K562 (cell line): ENCODE results near the gene KIAA1958. TPM values are rescaled to one million over a fixed set of nuclear protein-coding genes. Genes with fewer than 3 reads are reported as not detected.

ENCODE experiments used
- ATAC-seq: fragments of 200-7000 bp; cut with Tn5 transposase; 3 replicates; pipeline ENCODE4 v1.9.1; 2020; ENCODE audit warnings: moderate library complexity
- BruUV-seq: library from RNA; stranded (reverse); fragments of 400-500 nt; replicated peaks from 2 replicates; lab custom pipeline; 2021; lab: Mats Ljungman, UMichigan
- CTCF ChIA-PET: fragments of 300-600 bp; formaldehyde crosslinking; extraction: SDS; loops from one replicate; lab custom pipeline; 2021; ENCODE audit warnings: low intra/inter-chr PET ratio; lab: Yijun Ruan, JAX
- POLR2A ChIA-PET: fragments of 300-600, 350-650 bp; sonication (Branson Sonifier 250); formaldehyde crosslinking; extraction: SDS; loops from one replicate; lab custom pipeline; 2021; ENCODE audit warnings: antibody characterized with exemption, inconsistent platforms; lab: Yijun Ruan, JAX
- DNase-seq, 4 experiments: peaks; one replicate each; pipeline versions ENCODE4 v3.0.0 to v3.0.0-alpha.2; 2011 to 2018; ENCODE audit warnings: low spot score in 3 of 4, mixed read lengths in 3 of 4; ENCODE audit errors: extremely low read depth in 1 of 4
- FAIRE-seq: peaks from 2 replicates; lab custom pipeline; 2011; peaks lifted over from hg19 to GRCh38; lab: Jason Lieb, UNC
- H2AFZ ChIP-seq: 2 replicates; pipeline ENCODE4 v1.6.0; 2011; ENCODE audit warnings: low read depth, low read length, control low read depth, inconsistent platforms
- H3K27ac ChIP-seq: fragments of 200-600 bp; 3 replicates; pipeline ENCODE4 v1.8.0; 2011; ENCODE audit warnings: low read depth, mild to moderate bottlenecking, control low read depth, inconsistent platforms, low read length, moderate library complexity, mixed read lengths; ENCODE audit errors: extremely low read depth
- H3K27me3 ChIP-seq, 2 experiments: fragments of 300-600 bp in 1 of 2; 2 replicates in 1 of 2; 3 replicates in 1 of 2; pipeline versions ENCODE4 v1.6.0 to v1.8.0; 2011; ENCODE audit warnings: inconsistent platforms in 2 of 2, low read length in 2 of 2, mild to moderate bottlenecking in 1 of 2, mixed read lengths in 1 of 2, moderate library complexity in 1 of 2; ENCODE audit not compliant: control insufficient read depth in 2 of 2, insufficient read depth in 2 of 2
- H3K36me3 ChIP-seq: fragments of 300-600 bp; 3 replicates; pipeline ENCODE4 v1.8.0; 2011; ENCODE audit warnings: mild to moderate bottlenecking, low read length, inconsistent platforms; ENCODE audit not compliant: control insufficient read depth, insufficient read depth
- H3K4me1 ChIP-seq, 2 experiments: fragments of 200-600 bp in 1 of 2; replicated peaks in 1 of 2; 2 replicates in 1 of 2; 3 replicates in 1 of 2; pipeline versions ENCODE4 v1.5.1 to v1.8.0; 2011; ENCODE audit warnings: inconsistent platforms in 2 of 2, low read length in 2 of 2, mild to moderate bottlenecking in 1 of 2, mixed read lengths in 1 of 2, moderate library complexity in 1 of 2; ENCODE audit not compliant: control insufficient read depth in 2 of 2, insufficient read depth in 2 of 2
- H3K4me2 ChIP-seq: 2 replicates; pipeline ENCODE4 v1.6.1; 2011; ENCODE audit warnings: low read length, control low read depth, inconsistent platforms, mixed read lengths; ENCODE audit not compliant: insufficient read depth
- H3K4me3 ChIP-seq: fragments of 200-600 bp; sonication (generic), shearing (Covaris generic); 2 replicates; pipeline ENCODE4 v1.5.1; 2016; ENCODE audit warnings: control low read depth, inconsistent platforms
- H3K79me2 ChIP-seq: fragments of 200-600 bp; 3 replicates; pipeline ENCODE4 v1.8.0; 2011; ENCODE audit warnings: low read length, inconsistent platforms; ENCODE audit not compliant: control insufficient read depth, insufficient read depth
- H3K9ac ChIP-seq, 2 experiments: 2 replicates each; pipeline versions ENCODE4 v1.6.0 to v1.6.1; 2011; ENCODE audit warnings: low read depth in 2 of 2, low read length in 2 of 2, control low read depth in 1 of 2, inconsistent platforms in 1 of 2, mild to moderate bottlenecking in 1 of 2, mixed read lengths in 1 of 2; ENCODE audit not compliant: insufficient read depth in 1 of 2
- H3K9me1 ChIP-seq: one replicate; pipeline ENCODE4 v1.6.0; 2011; ENCODE audit warnings: inconsistent platforms, mild to moderate bottlenecking, low read length, moderate library complexity; ENCODE audit not compliant: control insufficient read depth, insufficient read depth
- H3K9me3 ChIP-seq: replicated peaks from 2 replicates; pipeline ENCODE4 v1.5.1; 2011; ENCODE audit warnings: low read depth, low read length, inconsistent platforms; ENCODE audit not compliant: control insufficient read depth, insufficient read depth
- H4K20me1 ChIP-seq: replicated peaks from 2 replicates; pipeline ENCODE4 v1.6.1; 2011; ENCODE audit warnings: low read length, inconsistent platforms, mixed read lengths; ENCODE audit not compliant: control insufficient read depth, insufficient read depth
- ARID4B ChIP-seq: sonication (generic); formaldehyde crosslinking; IDR thresholded peaks from 2 replicates; pipeline ENCODE4 v1.8.0; 2022; ENCODE audit warnings: mild to moderate bottlenecking, missing genetic modification reagents
- CBFA2T2 ChIP-seq: fragments of 450-650 bp; conservative IDR thresholded peaks from 2 replicates; pipeline ENCODE4 v1.6.1; 2017; ENCODE audit warnings: mild to moderate bottlenecking
- E2F5 ChIP-seq: sonication (generic); formaldehyde crosslinking; IDR thresholded peaks from 2 replicates; pipeline ENCODE4 v1.8.0; 2022; ENCODE audit warnings: mild to moderate bottlenecking, missing genetic modification reagents
- GABPB1 ChIP-seq: sonication (generic); formaldehyde crosslinking; IDR thresholded peaks from 2 replicates; pipeline ENCODE4 v1.8.0; 2022; ENCODE audit warnings: mild to moderate bottlenecking, missing genetic modification reagents
- POLR2AphosphoS5 ChIP-seq: IDR thresholded peaks from 2 replicates; pipeline ENCODE4 v1.6.1; 2011; ENCODE audit warnings: mild to moderate bottlenecking, low read depth, low read length, moderate library complexity; ENCODE audit not compliant: control insufficient read depth, insufficient read depth
- WGBS: fragments of 100-300 bp; shearing (Covaris generic); methylation state at CpG from one replicate; pipeline ENCODE4 v1.1.6; 2016; ENCODE audit warnings: low coverage, mixed read lengths; ENCODE audit not compliant: insufficient coverage; ENCODE audit errors: missing lambda C conversion rate; 5-methylcytosine and 5-hydroxymethylcytosine counted together
- in situ Hi-C: fragments of 300-500 bp; cut with MboI; formaldehyde crosslinking; loops from 4 replicates; pipeline ENCODE4 v1.15.0; 2018; ENCODE audit warnings: inconsistent platforms, mixed read lengths
- intact Hi-C: fragments of 100-400 bp; cut with micrococcal nuclease; formaldehyde crosslinking; loops from 2 replicates; pipeline ENCODE4 v1.14.2; 2022
- polyA plus RNA-seq, 8 experiments: library from polyadenylated mRNA; depleted of rRNA in 4 of 8; stranded (reverse) in 5 of 8; unstranded in 3 of 8; fragments of >200 nt; fragmentation: Nextera tagmentation in 2 of 8; fragmentation: Illumina TruSeq in 1 of 8; extraction: Ambion mirVana in 2 of 8; extraction: Trizol in 1 of 8; gene quantifications; 2 replicates each; pipeline versions ENCODE4 v1.2.1 to v1.2.3, GENCODE V29; 2011 to 2014; ENCODE audit warnings: inconsistent platforms in 1 of 8, missing spikeins in 1 of 8
- total RNA-seq, 7 experiments: library from RNA; depleted of rRNA in 6 of 7; stranded (reverse); fragments of >200 nt in 6 of 7; fragmentation: Illumina TruSeq in 2 of 7; extraction: Trizol in 2 of 7; gene quantifications; 2 replicates each; pipeline versions ENCODE4 v1.2.1 to v1.2.3, GENCODE V29; 2011 to 2021; ENCODE audit warnings: low replicate concordance in 1 of 7

The KIAA1958 gene
- total and polyA plus RNA-seq, 9 of the 15 experiments (the other 6 are each of a cell fraction or from before 2014, with no cell fraction given): 1.1 to 16.0 (median 10.1) TPM

GRCh38 chr9:112699230-112699629 lies 212.6 kb downstream of the KIAA1958 start:
- Histone ChIP-seq H3K9me3 (no peaks in the 10 kb centered on the region), H3K27ac (no peak overlapping the region), H2AFZ (no peak overlapping the region), H3K4me2 (no peak overlapping the region), H3K79me2 (peaks cover 13% of the 10 kb centered on the region), H3K9ac (no peak overlapping the region), H3K36me3 (peaks cover 65% of the 10 kb centered on the region), H3K27me3 (no peaks in the 10 kb centered on the region), H3K9me1 (no peaks in the 10 kb centered on the region), H4K20me1 (no peaks in the 10 kb centered on the region), H3K4me1 (no peaks in the 10 kb centered on the region; a peak in 1 of 5 replicates), H3K4me3 (no peak overlapping the region)
- ChIA-PET POLR2A (interaction anchor here (0.7 kb wide), 1 partner anchor 900 kb away, joined by 3 read pairs; no protein-coding TSS in a partner anchor), CTCF (no interaction called here)
- ATAC-seq (no peak), DNase-seq (no peak), FAIRE-seq (no peak)
- TF ChIP-seq CBFA2T2: no peak
- no peak for TF ChIP-seq E2F5
- no peak for TF ChIP-seq ARID4B (CRISPR knock-in tag)
- no peak for TF ChIP-seq POLR2AphosphoS5
- TF ChIP-seq GABPB1 (CRISPR knock-in tag): no peak
- in situ Hi-C loops: no loop called here
- BruUV-seq: no TSS peak
- WGBS: 95% methylated on average over 5 of the region's 5 CpGs
- intact Hi-C loops: no loop called here
